Karpas-422 (cell line): ENCODE data around the gene PTRHD1. TPM values are rescaled to one million over a fixed set of nuclear protein-coding genes. Genes with fewer than 3 reads are reported as not detected.

Source experiments
- DNase-seq: peaks from one replicate; pipeline ENCODE4 v3.0.0-alpha.2; 2015
- H2AFZ ChIP-seq: fragments of 200-600 bp; sonication (generic); 2 replicates; pipeline ENCODE4 v1.6.1; 2014; ENCODE audit warnings: antibody characterized with exemption, low read length, mixed read lengths
- H3K27ac ChIP-seq: fragments of 200-600 bp; sonication (generic); 2 replicates; pipeline ENCODE4 v1.5.1; 2014; ENCODE audit warnings: mild to moderate bottlenecking, low read length, moderate library complexity
- H3K27me3 ChIP-seq: fragments of 200-600 bp; sonication (generic); 2 replicates; pipeline ENCODE4 v1.6.1; 2014; ENCODE audit warnings: low read length, mixed read lengths
- H3K36me3 ChIP-seq: fragments of 200-600 bp; sonication (generic); 2 replicates; pipeline ENCODE4 v1.6.1; 2014; ENCODE audit warnings: low read length, mixed read lengths; ENCODE audit not compliant: insufficient read depth
- H3K4me1 ChIP-seq: fragments of 200-600 bp; sonication (generic); 2 replicates; pipeline ENCODE4 v1.6.1; 2014; ENCODE audit warnings: mild to moderate bottlenecking, low read length, mixed read lengths
- H3K4me2 ChIP-seq: fragments of 200-600 bp; sonication (generic); 2 replicates; pipeline ENCODE4 v1.6.1; 2014; ENCODE audit warnings: low read length, low read depth, mild to moderate bottlenecking; ENCODE audit not compliant: poor library complexity, severe bottlenecking
- H3K4me3 ChIP-seq: fragments of 200-600 bp; sonication (generic); 2 replicates; pipeline ENCODE4 v1.5.1; 2014; ENCODE audit warnings: mild to moderate bottlenecking, antibody characterized with exemption, low read length, mixed read lengths
- H3K79me2 ChIP-seq: fragments of 200-600 bp; sonication (generic); 2 replicates; pipeline ENCODE4 v1.6.1; 2014; ENCODE audit warnings: mild to moderate bottlenecking, low read length, mixed read lengths
- H3K9ac ChIP-seq: fragments of 200-600 bp; sonication (generic); 2 replicates; pipeline ENCODE4 v1.6.0; 2014; ENCODE audit warnings: low read length
- H3K9me2 ChIP-seq: fragments of 200-600 bp; sonication (generic), shearing (Covaris generic); replicated peaks from 2 replicates; pipeline ENCODE4 v1.6.0; 2014; ENCODE audit warnings: mild to moderate bottlenecking, low read length, moderate library complexity; ENCODE audit not compliant: insufficient read depth
- H3K9me3 ChIP-seq: fragments of 300-700, 200-600 bp; sonication (generic); 2 replicates; pipeline ENCODE4 v1.6.1; 2014; ENCODE audit warnings: low read length, mixed read lengths
- H4K20me1 ChIP-seq: fragments of 200-600 bp; sonication (generic); 2 replicates; pipeline ENCODE4 v1.6.1; 2014; ENCODE audit warnings: mild to moderate bottlenecking, antibody characterized with exemption, low read length, low read depth; ENCODE audit not compliant: insufficient read depth
- total RNA-seq: library from RNA; depleted of rRNA; stranded (reverse); fragments of >200 nt; shearing (Covaris generic); gene quantifications from 2 replicates; pipeline ENCODE4 v1.2.3, GENCODE V29; 2014; ENCODE audit warnings: low replicate concordance

The PTRHD1 gene
- total RNA-seq, 1 experiment from 2014 or later, result 14.4 TPM

- Histone ChIP-seq H4K20me1 (no peaks in the 10 kb centered on the region), H3K79me2 (peaks cover 6% of the 10 kb centered on the region), H3K27ac (no peak overlapping the region), H3K4me3 (no peak overlapping the region), H3K9ac (no peak overlapping the region), H3K36me3 (peaks cover 50% of the 10 kb centered on the region), H3K27me3 (no peaks in the 10 kb centered on the region), H3K9me3 (no peaks in the 10 kb centered on the region), H3K4me1 (no peaks in the 10 kb centered on the region), H3K4me2 (no peak overlapping the region), H2AFZ (no peak overlapping the region), H3K9me2 (no peaks in the 10 kb centered on the region)
- DNase-seq, result no peak
These were observed 25.6 kb upstream of the PTRHD1 start for GRCh38 chr2:24818721-24819167.

- Histone ChIP-seq H3K36me3 (peaks cover 39% of the 10 kb centered on the region), H3K27me3 (no peaks in the 10 kb centered on the region), H3K9ac (no peak overlapping the region), H3K9me3 (no peaks in the 10 kb centered on the region), H3K79me2 (peaks cover 24% of the 10 kb centered on the region), H3K4me1 (no peaks in the 10 kb centered on the region), H4K20me1 (no peaks in the 10 kb centered on the region), H2AFZ (no peak overlapping the region), H3K27ac (no peak overlapping the region), H3K9me2 (no peaks in the 10 kb centered on the region), H3K4me2 (no peak overlapping the region), H3K4me3 (no peak overlapping the region)
- DNase-seq, result no peak
These were observed 23.7 kb upstream of the PTRHD1 start for GRCh38 chr2:24816884-24817283.

- no peak for DNase-seq
- H3K4me3 ChIP-seq, result no peak overlapping the region
- H3K9me3 ChIP-seq, result no peaks in the 10 kb centered on the region
- H3K27ac ChIP-seq, result no peak overlapping the region
- peaks cover 39% of the 10 kb centered on the region for H3K36me3 ChIP-seq
- H4K20me1 ChIP-seq, result no peaks in the 10 kb centered on the region
- H2AFZ ChIP-seq, result no peak overlapping the region
- H3K9ac ChIP-seq, result no peak overlapping the region
- no peaks in the 10 kb centered on the region for H3K4me1 ChIP-seq
- no peak overlapping the region for H3K4me2 ChIP-seq
- H3K9me2 ChIP-seq, result no peaks in the 10 kb centered on the region
- no peaks in the 10 kb centered on the region for H3K27me3 ChIP-seq
- H3K79me2 ChIP-seq, result peaks cover 27% of the 10 kb centered on the region
These were observed 23.2 kb upstream of the PTRHD1 start for GRCh38 chr2:24816404-24816803.

GRCh38 chr2:24815171-24815570 is 22.0 kb upstream of the PTRHD1 start:
- no peak for DNase-seq
- Histone ChIP-seq H4K20me1 (no peaks in the 10 kb centered on the region), H2AFZ (no peak overlapping the region)

GRCh38 chr2:24814516-24814915 is 21.3 kb upstream of the PTRHD1 start:
- peaks cover 27% of the 10 kb centered on the region for H3K36me3 ChIP-seq
- no peak overlapping the region for H3K27ac ChIP-seq
- no peak overlapping the region for H3K4me3 ChIP-seq
- no peaks in the 10 kb centered on the region for H4K20me1 ChIP-seq
- no peaks in the 10 kb centered on the region for H3K9me3 ChIP-seq
- H3K27me3 ChIP-seq, result no peaks in the 10 kb centered on the region
- H3K79me2 ChIP-seq, result peaks cover 44% of the 10 kb centered on the region
- no peaks in the 10 kb centered on the region for H3K9me2 ChIP-seq
- no peak overlapping the region for H2AFZ ChIP-seq
- H3K4me1 ChIP-seq, result no peaks in the 10 kb centered on the region
- no peak overlapping the region for H3K9ac ChIP-seq
- H3K4me2 ChIP-seq, result no peak overlapping the region
- DNase-seq, result no peak

More at GRCh38 chr2:24815171-24815570, 22.0 kb upstream of the PTRHD1 start:
- Histone ChIP-seq H3K4me3 (no peak overlapping the region), H3K9ac (no peak overlapping the region), H3K4me2 (no peak overlapping the region), H3K9me2 (no peaks in the 10 kb centered on the region), H3K27me3 (no peaks in the 10 kb centered on the region), H3K4me1 (no peaks in the 10 kb centered on the region), H3K9me3 (no peaks in the 10 kb centered on the region), H3K79me2 (peaks cover 37% of the 10 kb centered on the region), H3K27ac (no peak overlapping the region), H3K36me3 (peaks cover 28% of the 10 kb centered on the region)

- Histone ChIP-seq H3K9me3 (no peaks in the 10 kb centered on the region), H3K4me2 (no peak overlapping the region), H3K9me2 (no peaks in the 10 kb centered on the region), H3K4me3 (no peak overlapping the region), H3K36me3 (peaks cover 24% of the 10 kb centered on the region), H2AFZ (no peak overlapping the region), H3K4me1 (no peaks in the 10 kb centered on the region), H3K27ac (no peak overlapping the region), H4K20me1 (no peaks in the 10 kb centered on the region), H3K27me3 (no peaks in the 10 kb centered on the region), H3K9ac (no peak overlapping the region), H3K79me2 (peaks cover 52% of the 10 kb centered on the region)
- no peak for DNase-seq
These were observed 20.5 kb upstream of the PTRHD1 start for GRCh38 chr2:24813691-24814137.

GRCh38 chr2:24809316-24810007 is 16.3 kb upstream of the PTRHD1 start:
- Histone ChIP-seq H3K36me3 (peaks cover 17% of the 10 kb centered on the region), H3K79me2 (peaks cover 81% of the 10 kb centered on the region), H3K4me3 (no peak overlapping the region)

GRCh38 chr2:24806661-24807036 is 13.5 kb upstream of the PTRHD1 start:
- DNase-seq, result no peak
- Histone ChIP-seq H3K36me3 (peaks cover 12% of the 10 kb centered on the region), H3K9me2 (no peaks in the 10 kb centered on the region), H3K4me1 (peaks cover 5% of the 10 kb centered on the region; the same call in 1 of the 2 replicates), H3K4me3 (no peak overlapping the region), H2AFZ (no peak overlapping the region), H3K9ac (no peak overlapping the region), H3K27ac (no peak overlapping the region), H3K79me2 (peaks cover 55% of the 10 kb centered on the region), H3K27me3 (no peaks in the 10 kb centered on the region), H3K4me2 (no peak overlapping the region), H3K9me3 (no peaks in the 10 kb centered on the region), H4K20me1 (no peaks in the 10 kb centered on the region)

More at GRCh38 chr2:24809316-24810007, 16.3 kb upstream of the PTRHD1 start:
- H3K9ac ChIP-seq, result no peak overlapping the region
- peaks cover 5% of the 10 kb centered on the region; the same call in 1 of the 2 replicates for H3K4me1 ChIP-seq
- no peaks in the 10 kb centered on the region for H4K20me1 ChIP-seq
- H3K9me2 ChIP-seq, result no peaks in the 10 kb centered on the region
- H3K27me3 ChIP-seq, result no peaks in the 10 kb centered on the region
- no peak overlapping the region for H3K4me2 ChIP-seq
- no peak for DNase-seq
- H2AFZ ChIP-seq, result no peak overlapping the region
- no peaks in the 10 kb centered on the region for H3K9me3 ChIP-seq
- no peak overlapping the region for H3K27ac ChIP-seq
